DOHH2 (cell line): Measurements from ENCODE around the gene GSKIP.

Experiments
- H3F3A ChIP-seq: fragments of 200-600 bp; sonication (generic), shearing (Covaris generic); 2 replicates; pipeline ENCODE4 v1.6.0; 2016; ENCODE audit warnings: antibody characterized with exemption, mild to moderate bottlenecking; ENCODE audit not compliant: control insufficient read depth, insufficient read depth
- H3K27ac ChIP-seq: fragments of 200-600 bp; sonication (generic); 2 replicates; pipeline ENCODE4 v1.5.1; 2014; ENCODE audit warnings: low read depth, mild to moderate bottlenecking, low read length, moderate library complexity
- H3K27me3 ChIP-seq: fragments of 200-600 bp; sonication (generic); 2 replicates; pipeline ENCODE4 v1.6.1; 2014; ENCODE audit warnings: mild to moderate bottlenecking, low read length, mixed read lengths; ENCODE audit not compliant: control insufficient read depth
- H3K36me3 ChIP-seq: fragments of 200-600 bp; sonication (generic); 2 replicates; pipeline ENCODE4 v1.6.1; 2014; ENCODE audit warnings: mild to moderate bottlenecking, low read length, moderate library complexity, mixed read lengths; ENCODE audit not compliant: control insufficient read depth
- H3K4me1 ChIP-seq: fragments of 200-600 bp; sonication (generic); 2 replicates; pipeline ENCODE4 v1.6.1; 2014; ENCODE audit warnings: mild to moderate bottlenecking, low read length, mixed read lengths; ENCODE audit not compliant: control insufficient read depth
- H3K4me2 ChIP-seq: fragments of 200-600 bp; sonication (generic); 2 replicates; pipeline ENCODE4 v1.6.0; 2014; ENCODE audit warnings: mild to moderate bottlenecking, low read length, moderate library complexity
- H3K4me3 ChIP-seq: fragments of 200-600 bp; sonication (generic); 2 replicates; pipeline ENCODE4 v1.5.1; 2014; ENCODE audit warnings: mild to moderate bottlenecking, low read length, mixed read lengths
- H3K79me2 ChIP-seq: fragments of 200-600 bp; sonication (generic); 2 replicates; pipeline ENCODE4 v1.6.1; 2014; ENCODE audit warnings: mild to moderate bottlenecking, low read length, mixed read lengths; ENCODE audit not compliant: control insufficient read depth
- H3K9me2 ChIP-seq: fragments of 200-600 bp; sonication (generic); replicated peaks from 2 replicates; pipeline ENCODE4 v1.6.1; 2014; ENCODE audit warnings: mild to moderate bottlenecking, low read length, mixed read lengths; ENCODE audit not compliant: control insufficient read depth
- H3K9me3 ChIP-seq: fragments of 200-600 bp; sonication (generic); 2 replicates; pipeline ENCODE4 v1.6.1; 2014; ENCODE audit warnings: antibody characterized with exemption, low read length, mixed read lengths; ENCODE audit not compliant: control insufficient read depth, insufficient read depth
- H4K20me1 ChIP-seq: fragments of 200-600 bp; sonication (generic); 2 replicates; pipeline ENCODE4 v1.6.0; 2014; ENCODE audit warnings: low read depth, mild to moderate bottlenecking, antibody characterized with exemption, low read length, moderate library complexity; ENCODE audit not compliant: control insufficient read depth, insufficient read depth
- EZH2phosphoT487 ChIP-seq: fragments of 200-600 bp; sonication (generic); IDR thresholded peaks from 2 replicates; pipeline ENCODE4 v1.6.1; 2017; ENCODE audit warnings: borderline replicate concordance, mild to moderate bottlenecking, antibody characterized with exemption, low read length, moderate library complexity, mixed read lengths
- TF ChIP-seq, protein P1 (sequence below): fragments of 200-600 bp; sonication (generic); IDR thresholded peaks from one replicate; pipeline ENCODE4 v1.5.1; 2014; ENCODE audit warnings: antibody characterized with exemption, mild to moderate bottlenecking, low read depth, low read length; ENCODE audit not compliant: poor library complexity, severe bottlenecking

Gene GSKIP

DNA sequence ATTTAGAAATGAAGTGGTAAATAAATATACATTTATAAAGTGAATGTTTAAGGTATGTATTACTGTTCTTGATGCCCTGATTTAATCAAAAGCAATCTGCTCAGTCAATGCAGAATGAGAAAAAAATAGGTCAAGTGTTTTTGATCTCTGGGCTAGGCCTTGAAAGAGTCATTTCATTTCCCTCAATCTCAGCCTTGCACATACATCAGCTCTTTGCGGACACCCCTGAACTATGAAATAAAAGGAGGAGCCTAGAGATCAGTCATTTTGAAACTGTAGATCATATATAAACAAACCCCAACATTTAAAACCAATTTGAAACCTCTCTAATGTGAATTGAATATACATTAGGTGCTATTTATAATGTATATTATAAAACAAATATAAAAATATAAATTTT lies 42.7 kb upstream of the GSKIP start:
- Histone ChIP-seq H3K79me2 (no peaks in the 10 kb centered on the region), H3K4me2 (no peak overlapping the region), H3F3A (no peaks in the 10 kb centered on the region), H3K9me3 (no peaks in the 10 kb centered on the region), H4K20me1 (no peaks in the 10 kb centered on the region), H3K36me3 (peaks cover 41% of the 10 kb centered on the region), H3K27ac (no peak overlapping the region), H3K27me3 (no peaks in the 10 kb centered on the region), H3K4me3 (no peak overlapping the region), H3K4me1 (no peaks in the 10 kb centered on the region), H3K9me2 (no peaks in the 10 kb centered on the region)
- TF ChIP-seq EZH2phosphoT487, result no peak

DNA sequence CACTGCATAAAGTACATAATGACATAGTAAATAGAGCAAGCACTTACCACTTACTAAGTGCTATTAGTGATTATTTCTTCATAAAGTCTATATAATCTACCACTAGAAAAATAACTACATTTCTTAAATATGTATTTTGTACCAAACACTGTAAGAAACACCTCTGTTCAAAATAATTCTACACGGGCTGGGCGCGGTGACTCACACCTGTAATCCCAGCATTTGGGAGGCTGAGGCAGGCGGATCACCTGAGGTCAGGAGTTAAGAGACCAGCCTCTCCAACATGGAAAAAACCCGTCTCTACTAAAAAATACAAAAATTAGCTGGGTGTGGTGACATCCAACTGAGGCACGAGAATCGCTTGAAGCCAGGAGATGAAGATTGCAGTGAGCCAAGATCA lies 39.1 kb upstream of the GSKIP start:
- no peaks in the 10 kb centered on the region for H3K9me3 ChIP-seq
- H3K4me1 ChIP-seq, result no peaks in the 10 kb centered on the region
- no peaks in the 10 kb centered on the region for H3K9me2 ChIP-seq
- no peaks in the 10 kb centered on the region for H4K20me1 ChIP-seq
- peaks cover 35% of the 10 kb centered on the region for H3K36me3 ChIP-seq
- no peaks in the 10 kb centered on the region for H3F3A ChIP-seq
- H3K4me3 ChIP-seq, result no peak overlapping the region
- no peaks in the 10 kb centered on the region for H3K79me2 ChIP-seq
- TF ChIP-seq, protein P1, sequence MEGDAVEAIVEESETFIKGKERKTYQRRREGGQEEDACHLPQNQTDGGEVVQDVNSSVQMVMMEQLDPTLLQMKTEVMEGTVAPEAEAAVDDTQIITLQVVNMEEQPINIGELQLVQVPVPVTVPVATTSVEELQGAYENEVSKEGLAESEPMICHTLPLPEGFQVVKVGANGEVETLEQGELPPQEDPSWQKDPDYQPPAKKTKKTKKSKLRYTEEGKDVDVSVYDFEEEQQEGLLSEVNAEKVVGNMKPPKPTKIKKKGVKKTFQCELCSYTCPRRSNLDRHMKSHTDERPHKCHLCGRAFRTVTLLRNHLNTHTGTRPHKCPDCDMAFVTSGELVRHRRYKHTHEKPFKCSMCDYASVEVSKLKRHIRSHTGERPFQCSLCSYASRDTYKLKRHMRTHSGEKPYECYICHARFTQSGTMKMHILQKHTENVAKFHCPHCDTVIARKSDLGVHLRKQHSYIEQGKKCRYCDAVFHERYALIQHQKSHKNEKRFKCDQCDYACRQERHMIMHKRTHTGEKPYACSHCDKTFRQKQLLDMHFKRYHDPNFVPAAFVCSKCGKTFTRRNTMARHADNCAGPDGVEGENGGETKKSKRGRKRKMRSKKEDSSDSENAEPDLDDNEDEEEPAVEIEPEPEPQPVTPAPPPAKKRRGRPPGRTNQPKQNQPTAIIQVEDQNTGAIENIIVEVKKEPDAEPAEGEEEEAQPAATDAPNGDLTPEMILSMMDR, result no peak
- no peak for TF ChIP-seq EZH2phosphoT487
- H3K27me3 ChIP-seq, result no peaks in the 10 kb centered on the region
- no peak overlapping the region for H3K27ac ChIP-seq
- H3K4me2 ChIP-seq, result no peak overlapping the region

DNA sequence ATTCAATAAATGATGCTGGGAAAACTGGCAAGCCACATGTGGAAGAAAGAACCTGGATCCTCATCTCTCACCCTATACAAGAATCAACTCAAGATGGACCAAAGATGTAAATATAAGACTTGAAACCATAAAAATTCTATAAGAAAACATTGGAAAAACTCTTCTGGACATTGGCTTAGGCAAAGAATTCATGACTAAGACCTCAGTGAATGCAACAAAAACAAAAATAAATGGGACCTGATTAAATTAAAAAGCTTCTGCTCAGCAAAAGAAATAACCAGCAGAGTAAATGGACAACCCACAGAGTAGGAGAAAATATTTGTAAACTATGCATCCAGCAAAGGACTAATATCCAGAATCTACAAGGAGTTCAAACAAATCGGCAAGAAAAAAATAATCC lies 24.8 kb upstream of the GSKIP start:
- no peak overlapping the region for H3K4me3 ChIP-seq
- H3K27me3 ChIP-seq, result no peaks in the 10 kb centered on the region
- H3F3A ChIP-seq, result no peaks in the 10 kb centered on the region
- no peaks in the 10 kb centered on the region for H3K9me3 ChIP-seq
- no peaks in the 10 kb centered on the region for H4K20me1 ChIP-seq
- peaks cover 24% of the 10 kb centered on the region for H3K36me3 ChIP-seq
- no peaks in the 10 kb centered on the region for H3K79me2 ChIP-seq
- no peak overlapping the region for H3K4me2 ChIP-seq
- H3K9me2 ChIP-seq, result no peaks in the 10 kb centered on the region
- no peaks in the 10 kb centered on the region for H3K4me1 ChIP-seq
- H3K27ac ChIP-seq, result no peak overlapping the region
- no peak for TF ChIP-seq EZH2phosphoT487

DNA sequence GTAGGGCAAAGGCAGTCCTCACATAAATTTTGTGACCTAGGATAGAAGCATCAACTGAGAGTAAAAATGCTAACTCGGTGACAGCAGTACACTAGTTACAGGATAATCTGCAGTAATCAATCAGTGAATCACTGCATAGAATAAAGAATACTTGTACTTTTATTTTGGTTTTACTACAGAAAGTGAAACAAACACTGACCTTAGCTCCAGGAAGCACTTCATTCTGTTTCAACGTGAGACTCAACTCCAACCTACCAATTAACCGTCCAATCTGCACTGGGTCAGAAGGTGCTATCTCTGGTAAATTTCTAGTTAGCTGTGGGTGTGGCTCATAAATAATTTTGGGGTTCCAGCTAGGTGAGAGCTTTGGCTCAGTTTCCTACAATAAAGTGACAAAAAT lies 22.0 kb upstream of the GSKIP start:
- H3K9me3 ChIP-seq, result no peaks in the 10 kb centered on the region
- H3K27me3 ChIP-seq, result no peaks in the 10 kb centered on the region
- TF ChIP-seq, protein P1, result no peak
- TF ChIP-seq EZH2phosphoT487, result no peak
- no peaks in the 10 kb centered on the region for H3F3A ChIP-seq
- H3K4me3 ChIP-seq, result no peak overlapping the region
- H4K20me1 ChIP-seq, result no peaks in the 10 kb centered on the region
- no peaks in the 10 kb centered on the region for H3K79me2 ChIP-seq
- no peaks in the 10 kb centered on the region for H3K9me2 ChIP-seq
- H3K36me3 ChIP-seq, result peaks cover 35% of the 10 kb centered on the region
- H3K4me1 ChIP-seq, result no peaks in the 10 kb centered on the region
- no peak overlapping the region for H3K4me2 ChIP-seq
- no peak overlapping the region for H3K27ac ChIP-seq
